Sigmoid colon (tissue), 7 donors: ENCODE results near the gene CFAP57. TPM values are rescaled to one million over a fixed set of nuclear protein-coding genes. Genes with fewer than 3 reads are reported as not detected.
A peak's percentile ranks its signal among the peaks of the same experiment; 100 is the strongest.

ENCODE experiments used
- DNase-seq: peaks from one replicate; pipeline ENCODE4 v3.0.0-alpha.2; 2019
- H3K27ac ChIP-seq, 4 donors: fragments of 200-600 bp; sonication (generic); one replicate each; pipeline ENCODE4 v1.5.1; 2016 to 2019; ENCODE audit warnings: mild to moderate bottlenecking in 1 of 4
- H3K27me3 ChIP-seq, 3 donors: fragments of 200-600 bp; sonication (generic); one replicate each; pipeline ENCODE4 v1.5.1; 2019; ENCODE audit warnings: mild to moderate bottlenecking in 1 of 3
- H3K36me3 ChIP-seq, 4 donors: fragments of 200-600 bp; sonication (generic); one replicate each; pipeline ENCODE4 v1.5.1; 2016 to 2019
- H3K4me1 ChIP-seq, 4 donors: fragments of 200-600 bp; sonication (generic); one replicate each; pipeline ENCODE4 v1.5.1; 2017 to 2019
- H3K4me3 ChIP-seq, 4 donors: fragments of 200-600 bp; sonication (generic); one replicate each; pipeline ENCODE4 v1.5.1; 2017 to 2019; ENCODE audit warnings: mild to moderate bottlenecking in 2 of 4, moderate library complexity in 1 of 4
- H3K9me3 ChIP-seq, 4 donors: fragments of 200-600 bp in 3 of 4; sonication (generic) in 3 of 4; one replicate each; pipeline versions ENCODE4 v1.5.1 to v1.6.1; 2013 to 2019
- EP300 ChIP-seq, 4 donors: sonication (generic); formaldehyde crosslinking; IDR thresholded peaks; one replicate each; pipeline ENCODE4 v1.6.1; 2017; ENCODE audit warnings: antibody characterized with exemption in 4 of 4
- POLR2A ChIP-seq, 2 donors: fragments of 450-650 bp; IDR thresholded peaks; one replicate each; pipeline ENCODE4 v1.6.1; 2016; ENCODE audit warnings: antibody characterized with exemption in 2 of 2, mild to moderate bottlenecking in 2 of 2, moderate library complexity in 2 of 2
- POLR2AphosphoS5 ChIP-seq, 4 donors: sonication (generic); formaldehyde crosslinking; IDR thresholded peaks; one replicate each; pipeline ENCODE4 v1.6.1; 2017; ENCODE audit warnings: antibody characterized with exemption in 4 of 4
- WGBS, 2 donors: extraction: QIAGEN DNeasy Blood & Tissue Kit; methylation state at CpG; one replicate each; pipeline ENCODE4 v1.1.7; 2013; 5-methylcytosine and 5-hydroxymethylcytosine counted together
- intact Hi-C: fragments of 100-400 bp; cut with DNase I; formaldehyde crosslinking; loops from one replicate; pipeline ENCODE4 v1.15.1; 2023
- polyA plus RNA-seq, 3 donors: library from polyadenylated mRNA; stranded (reverse); fragments of 200-250 nt; gene quantifications; one replicate each; pipeline ENCODE4 v1.2.3, GENCODE V29; 2013
- total RNA-seq, 4 donors: library from RNA; depleted of rRNA; stranded (reverse); fragments of >200 nt; gene quantifications; one replicate each; pipeline ENCODE4 v1.1.0, GENCODE V29; 2016
- TF ChIP-seq, protein P1 (sequence below), 4 experiments: fragments of 450-650 bp in 3 of 4; fragments of 200-600 bp in 1 of 4; IDR thresholded peaks; one replicate each; pipeline ENCODE4 v1.5.1; 2016 to 2019; ENCODE audit warnings: antibody characterized with exemption in 4 of 4, mild to moderate bottlenecking in 3 of 4, moderate library complexity in 2 of 4
- donor health status: healthy with polysubstance abuse.
- donor health status: Bipolar disorder and iron deficiency.
- donor health status: healthy.

The CFAP57 gene
- total and polyA plus RNA-seq, 7 donors = under 0.01 to 0.06 TPM; not detected in 5

- no peaks in the 10 kb centered on the region for H3K9me3 ChIP-seq
- DNase-seq = no peak
- H3K4me1 ChIP-seq = peaks cover 0 to 8% (median 0%) of the 10 kb centered on the region in 4 donors
- H3K27ac ChIP-seq = no peak overlapping the region
- 49 to 87% methylated on average over 9 of the region's 9 CpGs for WGBS, 2 donors
- H3K27me3 ChIP-seq = peaks cover 6 to 31% (median 20%) of the 10 kb centered on the region in 3 donors
- H3K4me3 ChIP-seq = no peak overlapping the region
- H3K36me3 ChIP-seq = no peaks in the 10 kb centered on the region
- TF ChIP-seq, protein P1, sequence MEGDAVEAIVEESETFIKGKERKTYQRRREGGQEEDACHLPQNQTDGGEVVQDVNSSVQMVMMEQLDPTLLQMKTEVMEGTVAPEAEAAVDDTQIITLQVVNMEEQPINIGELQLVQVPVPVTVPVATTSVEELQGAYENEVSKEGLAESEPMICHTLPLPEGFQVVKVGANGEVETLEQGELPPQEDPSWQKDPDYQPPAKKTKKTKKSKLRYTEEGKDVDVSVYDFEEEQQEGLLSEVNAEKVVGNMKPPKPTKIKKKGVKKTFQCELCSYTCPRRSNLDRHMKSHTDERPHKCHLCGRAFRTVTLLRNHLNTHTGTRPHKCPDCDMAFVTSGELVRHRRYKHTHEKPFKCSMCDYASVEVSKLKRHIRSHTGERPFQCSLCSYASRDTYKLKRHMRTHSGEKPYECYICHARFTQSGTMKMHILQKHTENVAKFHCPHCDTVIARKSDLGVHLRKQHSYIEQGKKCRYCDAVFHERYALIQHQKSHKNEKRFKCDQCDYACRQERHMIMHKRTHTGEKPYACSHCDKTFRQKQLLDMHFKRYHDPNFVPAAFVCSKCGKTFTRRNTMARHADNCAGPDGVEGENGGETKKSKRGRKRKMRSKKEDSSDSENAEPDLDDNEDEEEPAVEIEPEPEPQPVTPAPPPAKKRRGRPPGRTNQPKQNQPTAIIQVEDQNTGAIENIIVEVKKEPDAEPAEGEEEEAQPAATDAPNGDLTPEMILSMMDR (IDR thresholded peaks at IDR 0.05) = no peak
- no peak for TF ChIP-seq POLR2AphosphoS5 (IDR thresholded peaks at IDR 0.05)
- no peak for TF ChIP-seq EP300 (IDR thresholded peaks at IDR 0.05)
- TF ChIP-seq POLR2A (IDR thresholded peaks at IDR 0.05) = no peak
- intact Hi-C loops = no loop called here
These were observed 95.2 kb downstream of the CFAP57 start for GRCh38 chr1:43267291-43267805.

- no peak for DNase-seq
- H3K27ac ChIP-seq = no peak overlapping the region
These were observed 95.8 kb downstream of the CFAP57 start for GRCh38 chr1:43267818-43268425.

DNA sequence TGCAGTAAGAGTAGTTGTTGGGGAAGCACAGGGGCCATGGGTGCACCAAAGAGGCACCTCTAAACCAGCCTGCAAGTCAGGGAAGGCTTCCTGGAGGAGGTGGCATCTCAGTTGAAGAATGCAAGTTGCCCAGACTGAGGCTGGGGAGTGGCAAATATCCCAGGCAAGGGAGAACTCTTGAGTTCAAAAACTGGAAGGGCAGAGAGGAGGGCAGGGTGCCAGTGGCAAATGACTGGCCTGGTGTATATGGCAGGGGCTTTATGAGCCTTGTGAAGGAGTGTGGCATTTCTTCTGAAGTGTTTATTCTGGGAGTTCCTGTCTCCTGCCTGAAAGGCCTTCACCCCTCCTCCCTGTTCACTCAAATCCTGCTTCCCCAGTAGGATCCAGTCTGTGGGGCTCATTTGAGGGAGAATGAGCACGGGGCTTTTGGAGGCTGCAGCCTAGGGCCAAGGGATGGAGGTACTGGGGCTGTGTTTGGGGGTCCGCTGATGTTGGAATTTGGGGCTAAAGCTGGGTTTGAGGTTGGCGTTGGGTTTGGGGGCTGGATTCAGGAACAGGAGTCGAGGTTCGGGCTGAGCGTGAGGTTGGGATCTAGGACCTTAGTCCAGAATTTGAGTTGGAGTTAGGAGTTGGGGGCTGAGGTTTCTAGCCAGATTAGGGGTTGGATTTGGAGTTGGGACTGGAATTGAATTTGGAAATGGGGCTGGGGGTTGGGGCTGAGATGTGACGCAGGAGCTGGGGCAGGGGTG, 97.7 kb downstream of the CFAP57 start, which contains the start of gene TMEM125:
Gene TMEM125, plus strand, starts transcription at position 357 of the 749 bp plus-strand sequence. CDS start 2,740 bp downstream, outside the sequence.
- no peak for DNase-seq
- intact Hi-C loops = no loop called here
- 20 to 71% methylated on average over 7 of the region's 7 CpGs for WGBS, 2 donors
- H3K4me1 ChIP-seq = peaks cover 0 to 8% (median 0%) of the 10 kb centered on the region in 4 donors
- H3K9me3 ChIP-seq = no peaks in the 10 kb centered on the region
- H3K36me3 ChIP-seq = no peaks in the 10 kb centered on the region
- peaks cover 6 to 39% (median 20%) of the 10 kb centered on the region in 3 donors for H3K27me3 ChIP-seq
- H3K27ac ChIP-seq = no peak within 1 kb of the TSS
- no peak for TF ChIP-seq EP300 (IDR thresholded peaks at IDR 0.05)
- no peak for TF ChIP-seq POLR2A (IDR thresholded peaks at IDR 0.05)
- TF ChIP-seq POLR2AphosphoS5 (IDR thresholded peaks at IDR 0.05) = no peak
- TF ChIP-seq, protein P1 (IDR thresholded peaks at IDR 0.05) = no peak
- no peak within 1 kb of the TSS for H3K4me3 ChIP-seq

More at GRCh38 chr1:43267818-43268425, 95.8 kb downstream of the CFAP57 start:
- Histone ChIP-seq H3K36me3 (no peaks in the 10 kb centered on the region), H3K4me1 (peaks cover 0 to 8% (median 0%) of the 10 kb centered on the region in 4 donors), H3K27me3 (peaks cover 6 to 37% (median 20%) of the 10 kb centered on the region in 3 donors), H3K4me3 (no peak overlapping the region), H3K9me3 (no peaks in the 10 kb centered on the region)
- TF ChIP-seq POLR2AphosphoS5 (IDR thresholded peaks at IDR 0.05) (no peak), EP300 (IDR thresholded peaks at IDR 0.05) (no peak), POLR2A (IDR thresholded peaks at IDR 0.05) (no peak)
- TF ChIP-seq, protein P1 (IDR thresholded peaks at IDR 0.05) = no peak
- 66 to 85% methylated on average over 3 of the region's 3 CpGs for WGBS, 2 donors
- intact Hi-C loops = no loop called here

DNA sequence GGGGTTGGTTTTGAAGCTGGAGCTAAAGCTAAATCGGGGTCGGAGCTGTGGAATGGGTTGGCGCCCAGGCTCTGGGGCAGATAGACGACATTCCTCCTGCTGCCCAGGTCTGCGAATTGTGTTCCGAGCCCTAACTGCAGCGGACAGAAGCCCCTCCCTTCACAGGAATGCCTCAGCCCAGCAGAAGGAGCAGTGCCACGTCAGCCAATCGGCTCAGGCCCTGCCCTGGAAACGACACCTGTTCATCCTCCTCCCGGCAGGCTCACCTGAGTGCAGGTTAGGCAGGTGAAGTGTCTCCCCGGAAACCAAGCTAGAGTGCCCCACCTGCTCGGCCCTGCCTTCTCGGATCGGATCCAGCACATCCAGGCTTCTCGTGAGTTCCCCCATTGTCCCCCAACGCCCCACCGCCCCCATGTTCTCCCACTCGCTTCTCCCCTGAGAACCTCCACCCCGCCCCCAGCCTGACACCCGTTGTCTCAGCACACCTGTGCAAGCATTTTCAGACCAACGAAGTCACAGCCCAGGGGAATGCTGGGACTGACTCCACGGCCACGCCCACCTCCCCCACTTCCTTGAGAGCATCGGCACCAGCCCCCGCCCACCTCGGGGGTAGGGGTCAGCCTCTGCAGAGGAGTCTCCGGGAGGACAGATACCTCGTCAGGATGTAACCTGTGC, 98.4 kb downstream of the CFAP57 start:
- no peak overlapping the region for H3K4me3 ChIP-seq
- H3K9me3 ChIP-seq = no peaks in the 10 kb centered on the region
- peaks cover 0 to 8% (median 0%) of the 10 kb centered on the region in 4 donors for H3K4me1 ChIP-seq
- DNase-seq = peak; percentile 50
- intact Hi-C loops = no loop called here
- no peaks in the 10 kb centered on the region for H3K36me3 ChIP-seq
- TF ChIP-seq POLR2A (IDR thresholded peaks at IDR 0.05) (peak in 1 of 2 donors; percentile 55), POLR2AphosphoS5 (IDR thresholded peaks at IDR 0.05) (no peak), EP300 (IDR thresholded peaks at IDR 0.05) (no peak)
- TF ChIP-seq, protein P1 (IDR thresholded peaks at IDR 0.05) = no peak
- H3K27me3 ChIP-seq = peaks cover 6 to 39% (median 20%) of the 10 kb centered on the region in 3 donors
- H3K27ac ChIP-seq = no peak overlapping the region
- WGBS, 2 donors = 3 to 9% methylated on average over 29 of the region's 29 CpGs
